Measurements from ENCODE around the gene CCNG1. TPM values are rescaled to one million over a fixed set of nuclear protein-coding genes. Genes with fewer than 3 reads are reported as not detected.

The CCNG1 gene
- total RNA-seq, 1 donor, result 258 TPM

- TF ChIP-seq, protein P1, sequence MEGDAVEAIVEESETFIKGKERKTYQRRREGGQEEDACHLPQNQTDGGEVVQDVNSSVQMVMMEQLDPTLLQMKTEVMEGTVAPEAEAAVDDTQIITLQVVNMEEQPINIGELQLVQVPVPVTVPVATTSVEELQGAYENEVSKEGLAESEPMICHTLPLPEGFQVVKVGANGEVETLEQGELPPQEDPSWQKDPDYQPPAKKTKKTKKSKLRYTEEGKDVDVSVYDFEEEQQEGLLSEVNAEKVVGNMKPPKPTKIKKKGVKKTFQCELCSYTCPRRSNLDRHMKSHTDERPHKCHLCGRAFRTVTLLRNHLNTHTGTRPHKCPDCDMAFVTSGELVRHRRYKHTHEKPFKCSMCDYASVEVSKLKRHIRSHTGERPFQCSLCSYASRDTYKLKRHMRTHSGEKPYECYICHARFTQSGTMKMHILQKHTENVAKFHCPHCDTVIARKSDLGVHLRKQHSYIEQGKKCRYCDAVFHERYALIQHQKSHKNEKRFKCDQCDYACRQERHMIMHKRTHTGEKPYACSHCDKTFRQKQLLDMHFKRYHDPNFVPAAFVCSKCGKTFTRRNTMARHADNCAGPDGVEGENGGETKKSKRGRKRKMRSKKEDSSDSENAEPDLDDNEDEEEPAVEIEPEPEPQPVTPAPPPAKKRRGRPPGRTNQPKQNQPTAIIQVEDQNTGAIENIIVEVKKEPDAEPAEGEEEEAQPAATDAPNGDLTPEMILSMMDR (IDR thresholded peaks at IDR 0.05; ENCODE audit: insufficient read depth, low read length), result no peak
- H3K4me3 ChIP-seq (ENCODE audit: low read depth, low read length), result no peak overlapping the region
- DNase-seq (ENCODE audit: low read depth), result peak; percentile 16
These were observed 51.8 kb downstream of the CCNG1 start for GRCh38 chr5:163489055-163489744.

DNA sequence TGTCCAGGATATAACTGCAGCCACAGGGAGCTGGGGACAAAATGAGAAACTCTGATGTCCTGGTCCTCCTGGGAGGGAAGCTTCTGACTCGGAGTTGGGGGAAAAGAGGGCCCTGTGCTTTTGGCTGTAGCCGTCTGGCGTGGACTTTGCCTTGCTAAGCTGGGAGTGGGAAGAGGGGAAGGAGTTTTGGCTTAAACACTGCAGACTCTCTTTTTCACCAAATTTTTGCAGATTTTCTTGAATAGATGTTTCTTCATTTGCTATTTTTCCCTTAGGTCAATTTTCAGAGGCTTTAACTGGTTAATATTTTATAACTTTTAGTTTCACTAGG lies 52.3 kb downstream of the CCNG1 start:
- TF ChIP-seq, protein P1 (IDR thresholded peaks at IDR 0.05; ENCODE audit: insufficient read depth, low read length), result no peak
- DNase-seq (ENCODE audit: low read depth), result no peak
- H3K4me3 ChIP-seq (ENCODE audit: low read depth, low read length), result no peak overlapping the region

Small RNA genes within 50 kb of the gene (small RNA-seq; reads per million reads assigned to genes)
- gene AC008723.1, result not detected

Other genes starting within 250 kb of the CCNG1 start
- gene NUDCD2, start 22.5 kb downstream of the CCNG1 start, total RNA-seq (ENCODE audit: low replicate concordance), result 8.5 and 9.1 TPM in 2 replicates
- gene HMMR, start 23.0 kb downstream of the CCNG1 start, total RNA-seq (ENCODE audit: low replicate concordance), result 1.2 and 37.2 TPM in 2 replicates
- 31.6 and 74.7 TPM in 2 replicates for gene MAT2B, start 68.0 kb downstream of the CCNG1 start, total RNA-seq (ENCODE audit: low replicate concordance)